ENCODE results near the gene SPACA4. TPM values are rescaled to one million over a fixed set of nuclear protein-coding genes. Genes with fewer than 3 reads are reported as not detected.

The SPACA4 gene
- total RNA-seq, 2 donors from 2014 or later = not detected

- DNase-seq = no peak
These were observed 10.8 kb downstream of the SPACA4 start for GRCh38 chr19:48617146-48617937.

GRCh38 chr19:48618278-48618915, 11.9 kb downstream of the SPACA4 start:
- peaks cover 5% of the 10 kb centered on the region for H3K36me3 Mint-ChIP-seq (ENCODE audit: low read depth)
- peak overlapping the region; percentile 98 for H3K27ac Mint-ChIP-seq
- no peaks in the 10 kb centered on the region for H3K27me3 Mint-ChIP-seq
- ATAC-seq = no peak
- no peaks in the 10 kb centered on the region for H3K9me3 ChIP-seq (ENCODE audit: control insufficient read depth, low read length, poor library complexity, severe bottlenecking)
- peak overlapping the region; percentile 96 for H3K4me3 Mint-ChIP-seq
- no peak for DNase-seq
- H3K4me1 Mint-ChIP-seq = peaks cover 30% of the 10 kb centered on the region

More at GRCh38 chr19:48617146-48617937, 10.8 kb downstream of the SPACA4 start:
- H3K9me3 ChIP-seq (ENCODE audit: control insufficient read depth, low read length, poor library complexity, severe bottlenecking) = no peaks in the 10 kb centered on the region
- H3K36me3 Mint-ChIP-seq (ENCODE audit: low read depth) = peaks cover 3% of the 10 kb centered on the region
- H3K4me1 Mint-ChIP-seq = peaks cover 27% of the 10 kb centered on the region
- H3K27ac Mint-ChIP-seq = peak overlapping the region; percentile 98
- ATAC-seq = no peak
- H3K27me3 Mint-ChIP-seq = no peaks in the 10 kb centered on the region
- peak overlapping the region; percentile 96 for H3K4me3 Mint-ChIP-seq

- no peaks in the 10 kb centered on the region for H3K9me3 ChIP-seq (ENCODE audit: control insufficient read depth, low read length, poor library complexity, severe bottlenecking)
- Mint-ChIP-seq H3K27ac (peak within 1 kb of the TSS; percentile 98), H3K4me1 (peaks cover 35% of the 10 kb centered on the region), H3K4me3 (peak within 1 kb of the TSS; percentile 96), H3K36me3 (ENCODE audit: low read depth) (peaks cover 7% of the 10 kb centered on the region), H3K27me3 (no peaks in the 10 kb centered on the region)
- ATAC-seq (peak; percentile 79), DNase-seq (peak; percentile 85 to 88 (median 86))
These were observed 12.6 kb downstream of the SPACA4 start, which contains the start of the genes RPL18 and SPHK2 for GRCh38 chr19:48618916-48619691. RPL18 (minus strand) TSS chr19:48619178; CDS start chr19:48619143, 35 bp downstream. SPHK2 (plus strand) TSS chr19:48619506; CDS start chr19:48620515, 1,009 bp downstream.

- Mint-ChIP-seq H3K27me3 (no peaks in the 10 kb centered on the region), H3K36me3 (ENCODE audit: low read depth) (peaks cover 7% of the 10 kb centered on the region), H3K27ac (peak overlapping the region; percentile 98), H3K4me1 (peaks cover 40% of the 10 kb centered on the region), H3K4me3 (peak overlapping the region; percentile 96)
- H3K9me3 ChIP-seq (ENCODE audit: control insufficient read depth, low read length, poor library complexity, severe bottlenecking) = no peaks in the 10 kb centered on the region
- DNase-seq (no peak), ATAC-seq (no peak)
These were observed 13.4 kb downstream of the SPACA4 start for GRCh38 chr19:48619692-48620585.

GRCh38 chr19:48623556-48624066, 17.1 kb downstream of the SPACA4 start:
- peaks cover 4% of the 10 kb centered on the region for H3K36me3 Mint-ChIP-seq (ENCODE audit: low read depth)
- H3K27ac Mint-ChIP-seq = peak overlapping the region; percentile 92
- H3K27me3 Mint-ChIP-seq = no peaks in the 10 kb centered on the region
- no peak for DNase-seq
- H3K4me1 Mint-ChIP-seq = peaks cover 30% of the 10 kb centered on the region
- H3K4me3 Mint-ChIP-seq = peak overlapping the region; percentile 88
- no peak for ATAC-seq
- no peaks in the 10 kb centered on the region for H3K9me3 ChIP-seq (ENCODE audit: control insufficient read depth, low read length, poor library complexity, severe bottlenecking)

- peak; percentile 89 to 94 (median 92) for DNase-seq
- peaks cover 29% of the 10 kb centered on the region for H3K4me1 Mint-ChIP-seq
- H3K9me3 ChIP-seq (ENCODE audit: control insufficient read depth, low read length, poor library complexity, severe bottlenecking) = no peaks in the 10 kb centered on the region
- ATAC-seq = peak; percentile 83
- no peaks in the 10 kb centered on the region for H3K27me3 Mint-ChIP-seq
- peak overlapping the region; percentile 88 for H3K4me3 Mint-ChIP-seq
- H3K36me3 Mint-ChIP-seq (ENCODE audit: low read depth) = peaks cover 4% of the 10 kb centered on the region
- peak overlapping the region; percentile 92 for H3K27ac Mint-ChIP-seq
These were observed 17.6 kb downstream of the SPACA4 start for GRCh38 chr19:48624067-48624594.

- Mint-ChIP-seq H3K27ac (peak overlapping the region; percentile 92), H3K27me3 (no peaks in the 10 kb centered on the region), H3K4me1 (peaks cover 24% of the 10 kb centered on the region), H3K4me3 (peak overlapping the region; percentile 88), H3K36me3 (ENCODE audit: low read depth) (peaks cover 4% of the 10 kb centered on the region)
- ATAC-seq = no peak
- H3K9me3 ChIP-seq (ENCODE audit: control insufficient read depth, low read length, poor library complexity, severe bottlenecking) = no peaks in the 10 kb centered on the region
- no peak for DNase-seq
These were observed 18.5 kb downstream of the SPACA4 start for GRCh38 chr19:48624791-48625723.

GRCh38 chr19:48625891-48626327, 19.4 kb downstream of the SPACA4 start:
- H3K27ac Mint-ChIP-seq = no peak overlapping the region
- no peak for ATAC-seq
- peaks cover 27% of the 10 kb centered on the region for H3K4me1 Mint-ChIP-seq
- H3K36me3 Mint-ChIP-seq (ENCODE audit: low read depth) = peaks cover 4% of the 10 kb centered on the region
- no peak overlapping the region for H3K4me3 Mint-ChIP-seq
- no peaks in the 10 kb centered on the region for H3K27me3 Mint-ChIP-seq
- DNase-seq = no peak
- H3K9me3 ChIP-seq (ENCODE audit: control insufficient read depth, low read length, poor library complexity, severe bottlenecking) = no peaks in the 10 kb centered on the region

GRCh38 chr19:48627201-48627864, 20.8 kb downstream of the SPACA4 start:
- H3K36me3 Mint-ChIP-seq (ENCODE audit: low read depth) = peaks cover 4% of the 10 kb centered on the region
- ATAC-seq (no peak), DNase-seq (no peak)
- H3K27ac Mint-ChIP-seq = no peak overlapping the region
- H3K27me3 Mint-ChIP-seq = no peaks in the 10 kb centered on the region
- peaks cover 26% of the 10 kb centered on the region for H3K4me1 Mint-ChIP-seq
- no peaks in the 10 kb centered on the region for H3K9me3 ChIP-seq (ENCODE audit: control insufficient read depth, low read length, poor library complexity, severe bottlenecking)
- no peak overlapping the region for H3K4me3 Mint-ChIP-seq

GRCh38 chr19:48627865-48628314, 21.3 kb downstream of the SPACA4 start:
- no peak overlapping the region for H3K27ac Mint-ChIP-seq
- DNase-seq (no peak), ATAC-seq (no peak)
- peaks cover 27% of the 10 kb centered on the region for H3K4me1 Mint-ChIP-seq
- no peaks in the 10 kb centered on the region for H3K9me3 ChIP-seq (ENCODE audit: control insufficient read depth, low read length, poor library complexity, severe bottlenecking)
- no peaks in the 10 kb centered on the region for H3K27me3 Mint-ChIP-seq
- H3K36me3 Mint-ChIP-seq (ENCODE audit: low read depth) = peaks cover 4% of the 10 kb centered on the region
- H3K4me3 Mint-ChIP-seq = no peak overlapping the region

All from T-helper 17 cell (primary cell).